HG03060 (cell line): ENCODE results near the gene MRPS26.
"Not testable (repeated sequence)": the region's sequence is repeated elsewhere in the genome, so short reads cannot be mapped to it uniquely, and the experiment has no call there.

Source experiments
- ATAC-seq: cut with Tn5 transposase; IDR thresholded peaks from one replicate; pipeline ENCODE4 v1.9.1; 2021; ENCODE audit warnings: low read depth, moderate number of reproducible peaks; ENCODE audit not compliant: unreplicated experiment

MRPS26 gene

DNA sequence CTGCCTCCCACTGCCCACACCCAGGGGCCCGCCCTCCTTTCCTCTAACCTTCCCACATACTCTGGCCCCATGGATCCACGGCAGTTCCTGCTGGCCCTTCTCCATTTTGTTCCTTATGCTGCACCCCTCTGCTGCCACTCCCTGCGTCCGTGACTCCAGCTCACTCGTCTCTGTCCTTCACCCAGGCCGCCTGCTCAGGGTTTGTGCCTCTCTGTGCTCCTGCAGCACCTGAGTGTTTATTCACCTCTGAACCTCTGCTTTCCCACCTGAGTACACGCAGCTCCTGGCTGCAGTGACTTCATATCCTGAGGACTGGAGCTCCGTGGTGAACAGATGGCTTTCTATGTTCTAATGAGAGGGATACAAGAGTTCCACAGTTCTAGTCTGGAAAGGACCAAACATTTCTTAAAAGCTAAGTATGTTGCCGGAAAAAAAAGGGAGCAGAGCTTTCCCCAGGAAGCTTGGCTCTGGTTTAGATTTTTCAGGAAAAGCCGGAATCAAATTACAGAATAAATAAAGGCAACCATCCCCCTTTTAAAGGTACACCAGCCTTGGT, 3.9 kb upstream of the MRPS26 start:
- no peak for ATAC-seq

DNA sequence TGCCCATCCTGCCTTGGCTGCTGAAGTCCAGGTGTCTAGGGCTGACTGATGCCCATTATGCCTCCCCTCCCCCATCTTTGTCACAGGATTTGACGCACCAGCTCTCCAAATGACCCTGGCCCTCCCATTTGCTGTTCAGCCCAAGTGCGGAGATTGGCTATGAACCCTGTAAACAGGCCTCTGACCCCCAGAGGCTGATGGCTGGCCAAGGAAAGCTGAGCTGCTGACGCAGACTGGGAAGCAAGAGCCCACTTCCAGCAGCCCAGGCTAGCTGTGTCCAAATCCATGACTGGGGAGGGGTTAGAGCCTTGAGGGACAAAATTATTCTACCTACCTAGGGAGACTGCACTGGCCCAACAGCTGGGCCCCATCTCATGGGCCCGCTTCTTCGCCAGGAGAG, 3.2 kb upstream of the MRPS26 start:
- no peak for ATAC-seq

DNA sequence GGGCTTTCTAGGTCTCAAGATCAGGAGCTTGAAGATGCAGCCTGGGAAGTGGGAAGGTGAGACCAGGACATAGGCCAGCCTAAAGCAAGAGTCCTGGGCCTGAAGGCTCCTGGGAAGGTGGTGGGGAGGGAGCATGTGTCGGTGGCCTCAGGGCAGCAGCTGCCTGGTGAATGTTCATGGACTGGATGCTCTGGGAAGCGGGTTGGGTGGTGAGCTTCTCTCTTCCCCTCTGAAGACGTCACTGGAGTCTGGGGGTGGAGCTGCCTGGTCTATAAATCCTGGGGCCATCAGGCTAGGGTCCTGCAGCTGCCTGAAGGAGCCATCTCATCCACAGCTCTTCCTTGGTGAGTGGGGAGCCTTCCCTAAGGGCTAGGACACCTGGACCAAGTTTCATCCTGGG, 2.5 kb upstream of the MRPS26 start, which contains the start of gene GNRH2:
TSS of gene GNRH2 (plus strand) at position 301 of the 400 bp plus-strand sequence. CDS start 793 bp downstream, outside the sequence.
- no peak for ATAC-seq

- ATAC-seq, result no peak
Observed at GRCh38 chr20:3044336-3044965, 1.4 kb upstream of the MRPS26 start.

GRCh38 chr20:3045042-3045815, 623 bp upstream of the MRPS26 start:
- no peak for ATAC-seq

- ATAC-seq, result no peak
Observed at GRCh38 chr20:3046677-3047462, 1.0 kb downstream of the MRPS26 start.

DNA sequence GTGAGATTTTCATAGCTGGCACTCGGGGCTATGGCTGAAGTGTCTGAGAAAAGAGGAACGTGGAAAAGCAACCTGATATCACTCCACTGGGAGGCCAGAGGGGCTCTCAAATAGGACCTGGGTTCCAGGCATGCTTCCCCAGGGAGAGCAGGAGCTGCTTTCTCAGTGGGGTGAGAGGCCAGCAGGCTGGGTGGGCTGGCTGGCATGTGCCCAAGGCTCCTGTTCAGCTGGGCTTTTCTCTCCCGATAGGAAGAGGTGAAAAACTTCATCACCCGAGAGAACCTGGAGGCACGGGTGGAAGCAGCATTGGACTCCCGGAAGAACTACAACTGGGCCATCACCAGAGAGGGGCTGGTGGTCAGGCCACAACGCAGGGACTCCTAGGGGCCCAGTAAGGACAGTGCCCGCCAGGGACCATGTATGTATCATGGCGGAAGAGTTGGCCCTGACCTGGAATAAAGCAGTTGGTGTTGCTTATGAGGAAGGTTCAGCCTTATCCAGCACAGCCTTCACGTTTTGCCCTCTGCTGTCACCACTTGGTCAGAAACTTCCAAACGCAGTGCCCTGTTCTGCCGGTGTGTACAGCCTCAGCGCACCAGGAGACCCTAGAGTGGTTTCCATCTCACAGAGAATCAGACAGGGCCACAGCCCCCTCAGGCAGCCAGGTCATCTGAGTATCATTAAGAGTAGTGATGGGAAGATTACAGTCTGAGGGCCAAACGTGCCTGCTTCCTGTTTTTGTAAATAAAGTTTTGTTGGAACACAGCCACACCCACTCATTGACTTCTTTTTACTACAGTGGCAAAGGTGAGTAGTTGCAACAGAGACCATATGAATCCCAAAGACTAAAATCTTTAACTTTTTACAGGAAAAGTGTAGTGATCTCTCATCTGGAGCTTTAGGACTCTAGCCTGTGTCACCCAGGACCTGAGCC, 1.9 kb downstream of the MRPS26 start:
- ATAC-seq, result no peak

DNA sequence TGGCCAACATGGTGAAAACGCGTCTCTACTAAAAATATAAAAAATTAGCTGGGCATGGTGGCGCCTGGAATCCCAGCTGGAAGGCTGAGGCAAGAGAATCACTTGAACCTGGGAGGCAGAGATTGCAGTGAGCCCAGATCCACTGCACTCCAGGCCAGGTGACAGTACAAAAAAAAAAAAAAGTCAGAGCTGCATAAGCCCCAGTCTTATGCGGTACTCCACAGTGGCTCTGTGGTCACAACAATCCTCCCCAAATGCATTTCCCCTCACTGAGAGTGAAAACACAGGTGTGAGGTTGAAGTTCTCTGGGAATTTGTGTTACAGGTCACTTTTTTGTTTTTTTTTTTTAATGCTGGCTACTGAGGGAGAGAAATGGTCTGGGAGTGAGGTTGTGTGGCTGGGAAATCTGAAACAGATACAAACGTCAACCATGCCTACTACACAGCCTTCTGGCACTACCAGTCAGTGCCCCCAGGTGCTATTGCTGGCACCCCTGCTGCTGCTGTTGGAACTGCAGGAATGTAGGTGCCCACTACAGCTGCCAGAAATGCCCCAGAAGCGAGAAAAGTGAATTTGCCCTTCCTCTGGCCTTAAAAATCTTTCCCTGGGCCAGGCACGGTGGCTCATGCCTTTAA, 5.7 kb downstream of the MRPS26 start:
- ATAC-seq, result no peak

DNA sequence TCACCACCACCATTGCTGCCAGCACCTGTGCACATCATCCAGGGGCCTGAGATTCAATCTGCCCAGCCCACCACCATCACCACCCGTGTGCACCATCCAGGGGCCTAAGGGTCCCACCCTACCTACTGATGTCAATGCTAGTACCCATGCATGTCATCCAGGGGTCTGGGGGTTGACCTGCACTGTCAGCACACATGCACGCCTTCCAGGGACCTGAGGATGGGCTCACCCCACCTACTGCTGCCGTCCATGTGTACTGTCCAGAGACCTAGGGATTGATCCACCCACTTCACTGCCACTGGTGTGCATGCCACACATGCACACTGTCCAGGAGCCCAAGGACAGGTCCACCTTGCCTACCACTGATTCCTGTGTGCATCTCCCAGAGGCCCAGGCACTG, 13.6 kb downstream of the MRPS26 start:
- ATAC-seq, result no peak

- not testable (repeated sequence) for ATAC-seq
Observed at GRCh38 chr20:3064119-3064518, 18.3 kb downstream of the MRPS26 start.

DNA sequence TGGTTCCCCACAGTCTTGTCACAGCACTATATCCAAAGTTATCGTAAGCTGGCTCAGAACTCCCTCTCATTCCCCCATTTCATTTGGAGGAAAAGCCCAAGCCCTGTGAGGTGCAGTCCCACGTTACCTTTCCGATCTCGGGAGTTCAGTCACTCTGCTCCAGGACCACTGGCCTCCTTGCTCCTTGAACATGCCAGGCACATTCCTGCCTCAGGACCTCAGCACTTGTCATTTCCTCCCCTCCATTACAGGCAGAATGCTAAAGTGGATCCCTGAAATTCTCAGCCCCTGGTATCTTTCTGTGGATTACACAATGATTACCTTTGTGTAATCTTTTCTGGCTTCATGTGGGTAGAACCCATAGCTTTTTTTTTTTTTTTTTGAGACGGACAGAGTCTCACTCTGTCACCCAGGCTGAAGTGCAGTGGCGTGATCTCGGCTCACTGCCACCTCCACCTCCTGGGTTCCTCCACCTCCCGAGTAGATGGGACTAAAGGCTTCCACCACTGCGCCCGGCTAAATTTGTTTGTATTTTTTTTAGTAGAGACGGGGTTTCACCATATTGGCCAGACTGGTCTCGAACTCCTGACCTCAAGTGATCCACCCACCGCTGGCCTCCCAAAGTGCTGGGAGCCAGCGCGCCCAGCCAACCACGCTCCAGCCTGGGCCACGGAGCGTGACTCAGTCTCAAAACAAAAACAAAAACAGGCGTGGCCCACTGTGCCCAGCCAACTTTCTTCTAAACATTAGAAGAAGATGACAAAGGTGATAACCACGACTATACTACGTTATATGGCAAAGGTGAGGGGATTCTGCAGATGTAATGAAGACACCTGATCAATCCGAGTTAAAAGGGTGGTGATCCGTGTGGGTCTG, 21.5 kb downstream of the MRPS26 start:
- no peak for ATAC-seq

- no peak for ATAC-seq
Observed at GRCh38 chr20:3068075-3068474, 22.2 kb downstream of the MRPS26 start.

DNA sequence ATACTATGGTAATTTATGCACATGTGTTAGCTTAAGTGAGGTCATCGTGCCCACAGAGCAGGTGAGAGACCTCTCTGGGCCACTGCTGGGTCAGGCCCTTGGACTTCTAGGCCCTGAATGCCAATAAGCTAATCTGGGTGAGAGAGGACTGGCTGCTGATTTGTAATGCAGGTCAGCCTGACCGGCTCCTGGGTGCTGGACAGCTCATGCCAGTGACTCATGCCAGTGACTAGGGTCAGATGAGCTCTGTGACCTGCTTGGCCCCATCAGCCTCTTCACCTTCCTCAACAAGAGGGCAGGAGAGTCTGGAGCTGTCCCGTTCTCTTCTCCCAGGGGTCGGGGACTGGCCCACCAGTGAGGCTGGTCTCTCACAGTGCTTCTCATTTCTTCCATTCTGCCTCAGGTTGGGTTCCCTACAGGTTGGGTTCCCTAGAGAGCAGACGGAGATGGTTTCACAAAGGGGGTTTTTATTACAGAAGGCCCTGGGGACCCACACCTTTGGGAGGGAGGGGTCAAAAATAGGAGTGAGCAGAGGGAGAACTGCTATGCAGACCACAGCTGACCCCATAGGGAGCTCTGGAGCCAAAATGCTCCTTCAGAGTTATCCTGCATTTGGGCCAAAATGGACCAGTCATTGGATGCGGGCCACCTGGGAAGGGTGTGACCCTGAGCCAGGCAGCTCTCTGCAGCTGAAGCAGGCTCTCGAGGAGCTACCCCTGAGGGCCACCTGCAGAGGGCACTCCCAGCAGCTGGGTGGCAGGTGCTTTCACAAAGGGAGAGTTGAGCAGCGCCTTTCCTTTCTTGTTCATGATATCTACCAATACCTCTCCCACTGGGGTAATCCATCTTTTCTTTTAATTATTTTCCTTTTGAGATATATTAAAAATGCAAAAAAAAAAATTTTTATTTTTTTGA, 23.4 kb downstream of the MRPS26 start:
- no peak for ATAC-seq

DNA sequence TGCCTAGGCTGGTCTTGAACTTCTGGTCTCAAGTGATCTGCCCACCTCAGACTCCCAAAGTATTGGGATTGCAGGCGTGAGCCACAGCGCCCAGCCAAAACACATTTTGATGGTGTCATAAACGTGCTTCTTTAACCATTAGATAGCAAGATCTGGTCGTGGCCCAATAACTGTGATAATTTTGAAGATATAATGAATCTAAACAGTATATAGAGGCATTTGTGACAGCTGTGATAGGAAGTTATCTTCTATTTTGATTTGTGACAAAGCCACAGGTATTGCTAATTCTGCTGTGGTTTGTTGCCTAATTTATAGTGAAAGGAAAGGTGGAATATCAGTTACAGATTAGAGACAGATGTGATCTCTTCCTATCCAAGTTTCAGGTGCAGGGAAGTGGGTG, 24.9 kb downstream of the MRPS26 start:
- no peak for ATAC-seq

DNA sequence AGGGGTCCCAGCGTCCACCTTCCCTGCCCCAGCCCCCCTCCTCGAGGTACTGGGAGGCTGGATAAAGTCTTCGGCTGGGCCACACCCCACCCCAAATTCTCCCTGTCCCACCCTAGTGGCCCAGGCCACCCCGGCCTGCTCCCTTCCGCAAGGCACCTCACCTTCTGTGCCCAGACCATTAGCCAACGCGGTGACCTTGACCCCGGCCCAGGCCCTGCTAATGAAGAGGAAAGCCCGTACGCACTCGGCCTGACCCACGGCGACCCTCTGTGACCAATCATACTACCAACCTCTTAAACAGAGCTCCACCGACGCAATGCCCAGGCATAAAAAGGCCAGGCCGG, 25.4 kb downstream of the MRPS26 start:
- ATAC-seq, result no peak

DNA sequence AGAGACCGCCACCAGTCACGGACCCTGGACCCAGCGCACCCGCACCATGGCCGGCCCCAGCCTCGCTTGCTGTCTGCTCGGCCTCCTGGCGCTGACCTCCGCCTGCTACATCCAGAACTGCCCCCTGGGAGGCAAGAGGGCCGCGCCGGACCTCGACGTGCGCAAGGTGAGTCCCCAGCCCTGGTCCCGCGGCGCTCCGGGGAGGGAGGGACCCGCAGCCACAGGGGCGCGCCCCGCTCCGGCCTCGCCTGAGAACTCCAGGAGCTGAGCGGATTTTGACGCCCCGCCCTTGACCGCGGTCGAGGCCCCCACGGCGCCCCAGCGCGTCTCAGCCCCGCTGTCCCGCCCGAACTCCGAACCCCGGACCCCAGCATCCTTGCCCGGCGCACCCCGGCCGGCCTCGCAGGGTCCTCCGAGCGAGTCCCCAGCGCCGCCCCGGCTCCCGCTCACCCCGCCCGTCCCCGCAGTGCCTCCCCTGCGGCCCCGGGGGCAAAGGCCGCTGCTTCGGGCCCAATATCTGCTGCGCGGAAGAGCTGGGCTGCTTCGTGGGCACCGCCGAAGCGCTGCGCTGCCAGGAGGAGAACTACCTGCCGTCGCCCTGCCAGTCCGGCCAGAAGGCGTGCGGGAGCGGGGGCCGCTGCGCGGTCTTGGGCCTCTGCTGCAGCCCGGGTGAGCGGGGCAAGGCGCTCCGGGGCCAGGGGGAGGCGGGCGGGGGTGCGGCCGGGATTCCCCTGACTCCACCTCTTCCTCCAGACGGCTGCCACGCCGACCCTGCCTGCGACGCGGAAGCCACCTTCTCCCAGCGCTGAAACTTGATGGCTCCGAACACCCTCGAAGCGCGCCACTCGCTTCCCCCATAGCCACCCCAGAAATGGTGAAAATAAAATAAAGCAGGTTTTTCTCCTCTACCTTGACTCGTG, 26.0 kb downstream of the MRPS26 start, which contains the start of gene OXT:
TSS of gene OXT (plus strand) at position 11 of the 920 bp plus-strand sequence. CDS start at position 47, 36 bp downstream.
- no peak for ATAC-seq
